ENCODE data around the gene TAS2R60. TPM values are rescaled to one million over a fixed set of nuclear protein-coding genes. Genes with fewer than 3 reads are reported as not detected.
"Not testable (repeated sequence)": the region's sequence is repeated elsewhere in the genome, so short reads cannot be mapped to it uniquely, and the experiment has no call there.

The TAS2R60 gene
- total RNA-seq, 1 donor from 2014 or later = not detected

DNA sequence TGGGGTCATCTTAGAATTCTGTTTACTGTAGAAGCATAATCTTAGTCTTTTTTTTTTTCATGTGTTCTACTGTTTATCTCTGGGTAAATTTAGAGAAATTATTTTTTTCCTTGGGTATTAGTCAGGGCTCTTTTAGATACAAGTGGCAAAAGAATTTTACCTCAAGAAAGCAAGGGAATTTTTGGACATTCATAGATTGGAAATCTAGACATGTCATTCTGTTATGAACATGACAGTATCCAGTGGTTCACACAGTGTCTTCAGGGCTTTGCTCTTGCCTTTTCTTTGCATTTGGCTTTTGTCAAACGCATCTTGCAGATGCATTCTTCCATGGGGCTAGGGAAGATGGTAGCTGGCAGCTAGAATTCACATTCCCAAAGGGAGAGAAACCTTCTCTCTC is 20.7 kb downstream of the TAS2R60 start:
- Histone ChIP-seq H3K36me3 (ENCODE audit: control insufficient read depth, insufficient read depth, low read length) (no peaks in the 10 kb centered on the region), H3K4me3 (ENCODE audit: low read depth, low read length) (no peak overlapping the region), H3K27me3 (ENCODE audit: control insufficient read depth, insufficient read depth, low read length) (no peaks in the 10 kb centered on the region)
- DNase-seq (ENCODE audit: low read depth) = no peak
- no peak for TF ChIP-seq CTCF (IDR thresholded peaks at IDR 0.05; ENCODE audit: insufficient read depth, low read length, poor library complexity, severe bottlenecking)

GRCh38 chr7:143467724-143468123 is 24.5 kb downstream of the TAS2R60 start:
- H3K4me3 ChIP-seq (ENCODE audit: low read depth, low read length) = no peak overlapping the region
- DNase-seq (ENCODE audit: low read depth) = no peak
- H3K27me3 ChIP-seq (ENCODE audit: control insufficient read depth, insufficient read depth, low read length) = no peaks in the 10 kb centered on the region
- H3K36me3 ChIP-seq (ENCODE audit: control insufficient read depth, insufficient read depth, low read length) = no peaks in the 10 kb centered on the region
- no peak for TF ChIP-seq CTCF (IDR thresholded peaks at IDR 0.05; ENCODE audit: insufficient read depth, low read length, poor library complexity, severe bottlenecking)

DNA sequence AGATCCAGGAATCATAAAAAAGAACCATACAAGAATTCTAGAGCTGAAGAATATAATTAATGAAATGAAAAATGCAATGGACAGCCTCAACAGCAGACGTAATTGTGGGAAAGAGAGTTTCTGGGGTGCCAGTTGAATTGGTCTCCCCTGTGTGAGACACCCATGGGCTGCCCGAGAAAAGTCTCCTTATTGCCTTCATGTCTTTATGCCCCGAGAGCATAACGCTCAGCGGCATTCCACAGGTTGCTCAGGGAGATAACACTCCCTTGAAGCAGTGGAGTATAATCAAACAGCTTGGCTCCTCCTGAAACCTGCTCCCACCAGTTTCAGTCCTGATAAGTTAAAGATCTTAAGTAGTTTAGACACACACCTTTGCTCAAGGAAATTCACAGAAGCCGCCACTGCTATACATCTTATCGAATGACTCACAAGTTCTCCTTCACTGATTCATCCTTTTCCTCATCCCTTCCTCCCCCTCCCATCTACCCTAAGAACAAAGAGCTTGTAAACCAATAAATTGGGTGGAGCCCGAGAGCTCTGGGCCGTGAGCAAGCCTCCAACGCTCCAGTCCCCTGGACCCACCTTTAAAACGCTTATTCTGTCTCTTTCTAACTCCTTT is 28.9 kb downstream of the TAS2R60 start:
- not testable (repeated sequence) for H3K4me3 ChIP-seq (ENCODE audit: low read depth, low read length); H3K27me3 ChIP-seq (ENCODE audit: control insufficient read depth, insufficient read depth, low read length); H3K36me3 ChIP-seq (ENCODE audit: control insufficient read depth, insufficient read depth, low read length)
- DNase-seq (ENCODE audit: low read depth) = peak; percentile 25

- no peaks in the 10 kb centered on the region for H3K36me3 ChIP-seq (ENCODE audit: control insufficient read depth, insufficient read depth, low read length)
- no peak for TF ChIP-seq CTCF (IDR thresholded peaks at IDR 0.05; ENCODE audit: insufficient read depth, low read length, poor library complexity, severe bottlenecking)
- no peaks in the 10 kb centered on the region for H3K27me3 ChIP-seq (ENCODE audit: control insufficient read depth, insufficient read depth, low read length)
- DNase-seq (ENCODE audit: low read depth) = no peak
- no peak within 1 kb of the TSS for H3K4me3 ChIP-seq (ENCODE audit: low read depth, low read length)
Measured at GRCh38 chr7:143477501-143478150, 34.4 kb downstream of the TAS2R60 start, which contains the start of gene TAS2R41. Gene TAS2R41, plus strand, starts transcription at chr7:143477873. Its CDS starts 0 bp downstream, at chr7:143477873.

DNA sequence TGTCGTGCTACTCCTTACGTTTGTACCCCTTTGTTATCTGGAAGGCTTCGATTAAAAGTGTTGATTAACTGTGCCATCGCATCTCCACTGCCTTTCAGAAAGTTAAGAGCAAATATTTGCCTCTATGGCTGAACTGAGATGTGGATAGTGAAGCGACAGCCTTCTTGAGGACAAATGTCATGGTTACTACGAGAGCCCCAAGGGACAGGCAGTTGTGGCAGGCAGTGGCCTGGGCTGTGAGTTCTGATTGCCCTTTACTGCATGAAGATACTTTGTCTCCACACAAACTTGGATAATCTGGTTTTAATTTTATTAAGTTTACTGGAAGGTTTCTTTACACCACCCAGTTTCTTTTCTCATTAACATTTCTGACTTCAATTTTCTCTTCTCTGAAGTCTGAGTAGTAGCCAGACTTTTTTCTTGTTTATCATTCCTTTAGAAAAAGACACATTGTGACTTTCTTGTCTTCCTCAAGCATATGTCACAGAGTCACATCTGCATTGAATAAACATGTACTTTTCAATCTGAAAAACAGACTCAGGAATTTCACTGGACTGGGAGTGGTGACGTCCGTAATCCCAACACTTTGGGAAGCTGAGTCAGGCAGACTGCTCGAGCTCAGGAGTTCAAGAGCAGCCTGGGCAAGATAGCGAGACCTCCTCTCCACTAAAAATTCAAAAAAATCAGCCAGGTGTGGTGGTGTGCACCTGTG is 36.0 kb downstream of the TAS2R60 start:
- Histone ChIP-seq H3K36me3 (ENCODE audit: control insufficient read depth, insufficient read depth, low read length) (no peaks in the 10 kb centered on the region), H3K27me3 (ENCODE audit: control insufficient read depth, insufficient read depth, low read length) (no peaks in the 10 kb centered on the region), H3K4me3 (ENCODE audit: low read depth, low read length) (no peak overlapping the region)
- DNase-seq (ENCODE audit: low read depth) = no peak
- TF ChIP-seq CTCF (IDR thresholded peaks at IDR 0.05; ENCODE audit: insufficient read depth, low read length, poor library complexity, severe bottlenecking) = no peak

DNA sequence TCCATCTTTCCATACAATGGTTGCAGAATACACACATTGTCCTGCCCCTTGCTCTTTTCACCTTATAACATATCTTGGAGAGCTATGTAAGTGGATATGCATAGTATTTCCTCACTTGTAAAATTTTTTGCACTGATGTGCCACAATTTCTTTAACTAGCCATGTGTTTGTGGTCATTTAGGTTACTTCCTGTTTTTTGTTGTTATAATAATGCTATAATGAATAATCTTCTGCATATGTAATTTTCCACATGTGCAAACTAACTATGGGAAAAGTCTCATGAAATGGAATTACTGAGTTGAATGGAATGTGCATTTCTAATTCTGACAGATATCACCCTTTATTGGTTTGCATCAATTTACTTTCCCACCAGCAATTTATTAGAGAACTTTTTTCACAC is 37.2 kb downstream of the TAS2R60 start:
- DNase-seq (ENCODE audit: low read depth) = no peak
- no peaks in the 10 kb centered on the region for H3K36me3 ChIP-seq (ENCODE audit: control insufficient read depth, insufficient read depth, low read length)
- no peak for TF ChIP-seq CTCF (IDR thresholded peaks at IDR 0.05; ENCODE audit: insufficient read depth, low read length, poor library complexity, severe bottlenecking)
- H3K27me3 ChIP-seq (ENCODE audit: control insufficient read depth, insufficient read depth, low read length) = no peaks in the 10 kb centered on the region
- H3K4me3 ChIP-seq (ENCODE audit: low read depth, low read length) = no peak overlapping the region
